Peyer's patch (tissue), 4 donors: ENCODE results near the gene CAGE1. TPM values are rescaled to one million over a fixed set of nuclear protein-coding genes. Genes with fewer than 3 reads are reported as not detected.
"Not testable (repeated sequence)": the region's sequence is repeated elsewhere in the genome, so short reads cannot be mapped to it uniquely, and the experiment has no call there.

Source experiments
- DNase-seq, 3 donors: peaks; one replicate each; pipeline ENCODE4 v3.0.0-alpha.2; 2017 to 2019
- H3K27ac ChIP-seq, 4 donors: fragments of 200-600 bp; sonication (generic); one replicate each; pipeline ENCODE4 v1.5.1; 2016 to 2019
- H3K27me3 ChIP-seq, 2 donors: fragments of 200-600 bp; sonication (generic); one replicate each; pipeline ENCODE4 v1.5.1; 2019
- H3K36me3 ChIP-seq, 3 donors: fragments of 200-600 bp; sonication (generic); one replicate each; pipeline ENCODE4 v1.5.1; 2016 to 2019
- H3K4me1 ChIP-seq, 4 donors: fragments of 200-600 bp; sonication (generic); one replicate each; pipeline ENCODE4 v1.5.1; 2016 to 2019
- H3K4me3 ChIP-seq, 4 donors: fragments of 200-600 bp; sonication (generic); 1 replicate in 3 of 4; 2 replicates in 1 of 4; pipeline ENCODE4 v1.5.1; 2016 to 2019; ENCODE audit warnings: mild to moderate bottlenecking in 1 of 4
- H3K9me3 ChIP-seq, 4 donors: fragments of 200-600 bp; sonication (generic); one replicate each; pipeline ENCODE4 v1.5.1; 2016 to 2019; ENCODE audit warnings: mild to moderate bottlenecking in 1 of 4
- POLR2A ChIP-seq, 2 donors: fragments of 450-650 bp; IDR thresholded peaks; one replicate each; pipeline ENCODE4 v1.5.1; 2017; ENCODE audit warnings: antibody characterized with exemption in 2 of 2, mild to moderate bottlenecking in 2 of 2, moderate library complexity in 2 of 2
- total RNA-seq, 4 donors: library from RNA; depleted of rRNA; stranded (reverse); fragments of >200 nt; gene quantifications; one replicate each; pipeline ENCODE4 v1.1.0, GENCODE V29; 2016
- TF ChIP-seq, protein P1 (sequence below), 6 experiments: fragments of 450-650 bp in 4 of 6; fragments of 200-600 bp in 2 of 6; sonication (generic) in 1 of 6; IDR thresholded peaks; one replicate each; pipeline ENCODE4 v1.5.1; 2017 to 2019; ENCODE audit warnings: antibody characterized with exemption in 6 of 6, mild to moderate bottlenecking in 3 of 6, moderate library complexity in 1 of 6

The CAGE1 gene
- total RNA-seq, 4 donors from 2014 or later = not detected

DNA sequence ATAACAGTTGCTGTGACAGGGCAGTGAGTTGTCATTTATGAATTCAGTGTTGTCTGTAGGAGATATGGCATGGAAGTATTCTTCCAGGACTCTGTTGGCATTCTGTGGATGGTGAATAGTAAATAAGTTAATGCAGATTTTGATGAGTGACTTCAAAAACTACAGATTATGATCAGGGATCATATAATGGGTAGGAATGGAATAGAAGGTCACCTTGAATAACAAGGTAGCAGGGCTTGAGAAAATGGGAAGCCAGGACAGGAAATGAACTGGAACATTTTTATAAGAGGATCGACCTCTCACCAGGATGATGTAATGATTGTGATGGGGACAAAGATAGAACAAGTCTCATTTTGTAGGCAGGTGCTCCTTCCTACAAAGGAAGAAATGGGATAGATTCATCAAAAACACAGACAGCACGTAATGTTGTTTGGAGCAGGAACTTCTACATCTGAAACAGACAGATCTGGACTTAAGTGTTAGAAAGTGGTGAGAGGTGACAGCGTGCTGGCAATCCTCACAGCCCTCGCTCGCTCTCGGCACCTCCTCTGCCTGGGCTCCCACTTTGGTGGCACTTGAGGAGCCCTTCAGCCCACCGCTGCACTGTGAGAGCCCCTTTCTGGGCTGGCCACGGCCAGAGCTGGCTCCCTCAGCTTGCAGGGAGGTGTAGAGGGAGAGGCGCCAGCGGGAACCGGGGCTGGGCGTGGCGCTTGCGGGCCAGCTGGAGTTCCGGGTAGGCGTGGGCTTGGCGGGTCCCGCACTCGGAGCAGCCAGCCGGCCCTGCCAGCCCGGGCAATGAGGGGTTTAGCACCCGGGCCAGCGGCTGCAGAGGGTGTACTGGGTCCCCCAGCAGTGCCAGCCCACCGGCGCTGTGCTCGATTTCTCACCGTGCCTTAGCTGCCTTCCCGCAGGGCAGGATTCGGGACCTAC lies 45.7 kb downstream of the CAGE1 start:
- no peak for TF ChIP-seq POLR2A (IDR thresholded peaks at IDR 0.05)
- TF ChIP-seq, protein P1, sequence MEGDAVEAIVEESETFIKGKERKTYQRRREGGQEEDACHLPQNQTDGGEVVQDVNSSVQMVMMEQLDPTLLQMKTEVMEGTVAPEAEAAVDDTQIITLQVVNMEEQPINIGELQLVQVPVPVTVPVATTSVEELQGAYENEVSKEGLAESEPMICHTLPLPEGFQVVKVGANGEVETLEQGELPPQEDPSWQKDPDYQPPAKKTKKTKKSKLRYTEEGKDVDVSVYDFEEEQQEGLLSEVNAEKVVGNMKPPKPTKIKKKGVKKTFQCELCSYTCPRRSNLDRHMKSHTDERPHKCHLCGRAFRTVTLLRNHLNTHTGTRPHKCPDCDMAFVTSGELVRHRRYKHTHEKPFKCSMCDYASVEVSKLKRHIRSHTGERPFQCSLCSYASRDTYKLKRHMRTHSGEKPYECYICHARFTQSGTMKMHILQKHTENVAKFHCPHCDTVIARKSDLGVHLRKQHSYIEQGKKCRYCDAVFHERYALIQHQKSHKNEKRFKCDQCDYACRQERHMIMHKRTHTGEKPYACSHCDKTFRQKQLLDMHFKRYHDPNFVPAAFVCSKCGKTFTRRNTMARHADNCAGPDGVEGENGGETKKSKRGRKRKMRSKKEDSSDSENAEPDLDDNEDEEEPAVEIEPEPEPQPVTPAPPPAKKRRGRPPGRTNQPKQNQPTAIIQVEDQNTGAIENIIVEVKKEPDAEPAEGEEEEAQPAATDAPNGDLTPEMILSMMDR (IDR thresholded peaks at IDR 0.05) = no peak
- no peak for DNase-seq

DNA sequence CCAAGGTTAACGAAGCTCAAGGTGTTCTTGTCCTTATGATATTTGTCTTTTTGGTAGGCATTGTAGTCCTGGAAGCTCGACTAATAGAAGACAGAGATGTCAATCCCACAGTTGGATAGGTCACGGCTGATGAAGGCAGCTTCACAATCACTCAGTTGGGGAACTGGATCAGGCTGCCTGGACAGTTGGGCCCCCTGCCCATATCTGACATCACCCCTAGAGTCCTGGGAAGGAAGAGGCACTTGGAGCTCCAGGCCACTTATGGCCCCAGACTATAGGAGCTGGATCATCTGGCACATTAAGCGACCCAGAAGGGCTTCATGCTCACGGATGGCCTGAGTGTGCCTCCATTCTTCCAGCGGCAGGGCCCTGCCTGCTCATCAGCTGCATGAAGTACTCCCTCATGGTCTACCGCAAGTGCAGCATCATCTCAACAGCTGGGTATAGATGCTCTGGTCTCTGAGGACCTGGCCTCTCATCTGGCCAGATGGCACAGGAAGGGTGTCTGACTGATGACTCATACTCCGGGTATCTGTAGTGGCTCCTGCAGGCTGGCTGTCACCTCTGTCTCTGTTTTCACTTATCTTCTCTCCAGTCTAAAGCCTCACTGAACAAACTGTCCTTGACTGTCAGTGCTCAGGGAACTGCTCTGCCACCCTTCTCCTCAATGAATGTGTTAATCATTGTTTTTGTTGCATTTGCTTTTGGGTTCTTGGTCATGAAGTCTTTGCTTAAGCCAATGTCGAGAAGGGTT lies 47.4 kb downstream of the CAGE1 start:
- TF ChIP-seq POLR2A (IDR thresholded peaks at IDR 0.05) = no peak
- TF ChIP-seq, protein P1 (IDR thresholded peaks at IDR 0.05) = no peak
- no peak for DNase-seq
- Histone ChIP-seq H3K27me3 (no peaks in the 10 kb centered on the region), H3K27ac (no peak overlapping the region), H3K4me3 (no peak overlapping the region), H3K9me3 (no peaks in the 10 kb centered on the region), H3K4me1 (no peaks in the 10 kb centered on the region), H3K36me3 (no peaks in the 10 kb centered on the region)

More for the DNA sequence above, 45.7 kb downstream of the CAGE1 start:
- no peaks in the 10 kb centered on the region for H3K9me3 ChIP-seq
- no peak overlapping the region for H3K27ac ChIP-seq
- no peaks in the 10 kb centered on the region for H3K27me3 ChIP-seq
- no peaks in the 10 kb centered on the region for H3K36me3 ChIP-seq
- H3K4me3 ChIP-seq = no peak overlapping the region
- no peaks in the 10 kb centered on the region for H3K4me1 ChIP-seq

DNA sequence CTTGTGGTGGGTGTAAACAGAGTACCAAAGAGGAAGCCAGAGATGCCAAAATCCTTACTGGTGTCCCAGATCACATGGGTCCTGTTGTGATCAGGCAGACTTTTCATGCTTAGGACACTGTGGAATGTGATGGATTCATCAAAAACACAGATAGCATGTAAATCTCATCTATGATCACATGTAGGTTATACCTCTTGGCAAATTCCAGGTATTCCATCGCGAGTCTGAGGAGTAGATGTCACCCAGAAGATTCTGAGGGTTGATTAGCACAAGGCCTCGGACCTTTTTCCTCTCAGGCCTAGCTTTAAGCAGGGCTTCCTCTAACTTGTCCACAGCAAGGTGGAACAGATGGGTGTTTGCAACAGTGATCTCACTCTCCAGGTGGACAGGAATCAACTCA lies 48.3 kb downstream of the CAGE1 start:
- Histone ChIP-seq H3K9me3 (no peaks in the 10 kb centered on the region), H3K4me3 (no peak overlapping the region), H3K4me1 (no peaks in the 10 kb centered on the region), H3K36me3 (no peaks in the 10 kb centered on the region), H3K27ac (no peak overlapping the region), H3K27me3 (no peaks in the 10 kb centered on the region)
- no peak for TF ChIP-seq POLR2A (IDR thresholded peaks at IDR 0.05)
- TF ChIP-seq, protein P1 (IDR thresholded peaks at IDR 0.05) = no peak
- DNase-seq = no peak

DNA sequence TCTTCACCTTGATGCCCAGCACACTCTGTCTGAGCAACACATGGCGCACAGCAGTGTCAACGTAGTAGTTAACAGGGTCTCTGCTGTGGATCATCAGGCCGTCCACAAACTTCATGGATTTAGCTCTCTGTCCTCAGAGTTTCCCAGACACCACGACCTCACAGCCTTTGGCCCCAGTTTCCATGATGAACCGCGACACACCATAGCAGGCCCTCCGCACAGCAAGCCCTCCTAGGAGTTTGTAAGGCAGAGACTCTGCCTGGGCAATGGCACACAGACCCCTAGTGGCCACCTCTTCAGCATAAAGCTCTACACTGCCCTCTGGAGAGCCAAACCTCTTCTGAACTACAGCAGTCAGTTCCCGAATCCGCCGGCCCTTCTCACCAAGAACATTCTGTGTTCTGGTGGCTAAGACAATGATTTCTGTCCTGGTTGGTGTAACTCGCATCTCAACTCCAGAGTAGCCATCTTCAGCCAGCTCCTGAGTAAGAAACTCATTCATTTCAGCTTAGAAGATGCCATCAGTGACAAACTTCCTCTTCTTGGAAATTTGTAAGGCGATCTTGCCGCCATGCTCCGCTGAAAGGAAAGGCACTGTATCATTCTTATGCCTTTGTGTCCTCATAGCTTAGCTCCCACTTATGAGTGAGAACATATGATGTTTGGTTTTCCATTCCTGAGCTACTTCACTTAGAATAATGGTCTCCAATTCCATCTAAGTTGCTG lies 50.4 kb downstream of the CAGE1 start:
- H3K9me3 ChIP-seq, H3K4me1 ChIP-seq, H3K27ac ChIP-seq, H3K4me3 ChIP-seq, H3K36me3 ChIP-seq, H3K27me3 ChIP-seq: not testable (repeated sequence)
- peak in 1 of 3 donors; percentile 23 for DNase-seq
- TF ChIP-seq, protein P1 (IDR thresholded peaks at IDR 0.05) = peak in 2 of 6 experiments; percentile 24 to 29

DNA sequence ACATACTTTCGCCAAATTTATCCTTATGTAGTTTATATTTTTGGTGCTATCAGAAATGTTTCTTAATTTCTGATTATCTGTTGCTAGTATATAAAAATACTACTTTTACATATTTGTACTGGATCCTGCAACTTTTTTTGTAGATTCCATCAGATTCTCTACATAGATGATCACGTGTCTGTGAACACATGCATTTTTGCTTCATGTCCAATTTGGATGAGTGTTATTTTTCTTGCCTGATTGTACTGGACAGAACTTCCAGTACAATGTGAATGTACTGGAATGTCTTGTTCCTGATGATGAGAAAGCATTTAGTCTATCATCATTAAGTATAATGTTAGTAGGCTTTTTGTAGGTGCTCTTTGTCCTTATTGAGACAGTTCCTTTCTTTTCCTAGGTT lies 51.5 kb downstream of the CAGE1 start:
- Histone ChIP-seq H3K4me1 (no peaks in the 10 kb centered on the region), H3K27me3 (no peaks in the 10 kb centered on the region), H3K9me3 (no peaks in the 10 kb centered on the region), H3K27ac (no peak overlapping the region), H3K36me3 (no peaks in the 10 kb centered on the region), H3K4me3 (no peak overlapping the region)
- no peak for DNase-seq
- TF ChIP-seq, protein P1 (IDR thresholded peaks at IDR 0.05) = no peak
- no peak for TF ChIP-seq POLR2A (IDR thresholded peaks at IDR 0.05)
